OCI-LY3 (cell line): Measurements from ENCODE around the gene TIMP3.

Source experiments
- CTCF ChIP-seq: fragments of 200-600, 300-600 bp; sonication (generic); IDR thresholded peaks from 2 replicates; pipeline ENCODE4 v1.5.1; 2014; ENCODE audit warnings: antibody characterized with exemption, low read length, low read depth
- EZH2phosphoT487 ChIP-seq: fragments of 200-600 bp; shearing (Covaris generic); IDR thresholded peaks from 2 replicates; pipeline ENCODE4 v1.6.1; 2018; ENCODE audit warnings: antibody characterized with exemption, mixed run types, low read depth

GRCh38 chr22:32827049-32827602 lies 25.6 kb downstream of the TIMP3 start:
- TF ChIP-seq CTCF (no peak), EZH2phosphoT487 (no peak)
